H1 (cell line): Measurements from ENCODE around the gene NCAPD3. TPM values are rescaled to one million over a fixed set of nuclear protein-coding genes. Genes with fewer than 3 reads are reported as not detected.

ENCODE experiments used
- CTCF ChIA-PET: fragments of 300-600 bp; sonication (Branson Sonifier 250); formaldehyde crosslinking; loops from one replicate; lab custom pipeline; 2021; ENCODE audit not compliant: partially characterized antibody; lab: Charles Lee
- POLR2A ChIA-PET: fragments of 300-600 bp; sonication (Branson Sonifier 250); formaldehyde crosslinking; loops from one replicate; lab custom pipeline; 2021; ENCODE audit warnings: inconsistent platforms; ENCODE audit not compliant: partially characterized antibody; lab: Charles Lee
- DNase-seq, 2 experiments: peaks; one replicate each; pipeline versions ENCODE4 v3.0.0 to v3.0.0-alpha.2; 2010 to 2022; ENCODE audit warnings: low spot score in 2 of 2, low read depth in 1 of 2, mixed read lengths in 1 of 2
- FAIRE-seq: peaks from 2 replicates; lab custom pipeline; 2011; peaks lifted over from hg19 to GRCh38; lab: Jason Lieb, UNC
- H2AFZ ChIP-seq: 2 replicates; pipeline ENCODE4 v1.8.1; 2012; ENCODE audit warnings: low read length, inconsistent platforms
- H2AK5ac ChIP-seq: 2 replicates; pipeline ENCODE4 v1.6.1; 2013; ENCODE audit warnings: low read depth, low read length
- H2BK120ac ChIP-seq: replicated peaks from 2 replicates; pipeline ENCODE3; 2013; ENCODE audit warnings: low read depth, low read length, inconsistent platforms
- H2BK12ac ChIP-seq: 2 replicates; pipeline ENCODE4 v1.6.1; 2013; ENCODE audit warnings: low read depth, low read length
- H2BK15ac ChIP-seq: 2 replicates; pipeline ENCODE4 v1.6.1; 2013; ENCODE audit warnings: low read length
- H2BK20ac ChIP-seq: 2 replicates; pipeline ENCODE4 v1.6.1; 2013; ENCODE audit warnings: low read length
- H2BK5ac ChIP-seq: 2 replicates; pipeline ENCODE4 v1.6.1; 2013; ENCODE audit warnings: low read depth, low read length
- H3K14ac ChIP-seq: 2 replicates; pipeline ENCODE4 v1.6.1; 2013; ENCODE audit warnings: inconsistent platforms; ENCODE audit not compliant: insufficient read length
- H3K18ac ChIP-seq: 2 replicates; pipeline ENCODE4 v1.6.1; 2013; ENCODE audit warnings: low read length; ENCODE audit errors: extremely low read depth
- H3K23ac ChIP-seq: 2 replicates; pipeline ENCODE4 v1.6.1; 2013; ENCODE audit warnings: inconsistent platforms; ENCODE audit not compliant: insufficient read length
- H3K23me2 ChIP-seq: 2 replicates; pipeline ENCODE4 v1.6.1; 2013; ENCODE audit warnings: low read depth, low read length
- H3K27ac ChIP-seq: 2 replicates; pipeline ENCODE4 v1.6.1; 2011; ENCODE audit warnings: low read depth, low read length, inconsistent platforms
- H3K27me3 ChIP-seq, 4 experiments: replicated peaks in 1 of 4; 1 replicate in 1 of 4; 2 replicates in 3 of 4; pipeline versions ENCODE4 v1.6.1 to v1.8.1; 2011 to 2013; ENCODE audit warnings: low read length in 3 of 4, mild to moderate bottlenecking in 3 of 4, inconsistent platforms in 2 of 4, mixed read lengths in 2 of 4, moderate library complexity in 1 of 4; ENCODE audit not compliant: control insufficient read depth in 3 of 4, insufficient read depth in 3 of 4; ENCODE audit errors: extremely low read depth in 1 of 4
- H3K36me3 ChIP-seq, 4 experiments: 2 replicates each; pipeline versions ENCODE4 v1.6.1 to v1.8.1; 2011 to 2013; ENCODE audit warnings: mild to moderate bottlenecking in 4 of 4, low read length in 3 of 4, moderate library complexity in 2 of 4, control low read depth in 1 of 4, inconsistent platforms in 1 of 4; ENCODE audit not compliant: insufficient read depth in 4 of 4, control insufficient read depth in 2 of 4
- H3K4ac ChIP-seq: replicated peaks from 2 replicates; pipeline ENCODE3; 2013; ENCODE audit warnings: low read length, low read depth, mixed read lengths, inconsistent platforms; ENCODE audit not compliant: insufficient read length
- H3K4me1 ChIP-seq, 4 experiments: replicated peaks in 1 of 4; 1 replicate in 1 of 4; 2 replicates in 3 of 4; pipeline versions ENCODE4 v1.6.1 to v1.8.1; 2011 to 2013; ENCODE audit warnings: low read length in 3 of 4, inconsistent platforms in 2 of 4, mixed read lengths in 1 of 4; ENCODE audit not compliant: insufficient read depth in 4 of 4, control insufficient read depth in 3 of 4
- H3K4me2 ChIP-seq, 2 experiments: 2 replicates each; pipeline versions ENCODE4 v1.6.1 to v1.8.1; 2011 to 2013; ENCODE audit warnings: low read depth in 2 of 2, low read length in 2 of 2, control low read depth in 1 of 2, inconsistent platforms in 1 of 2, mild to moderate bottlenecking in 1 of 2; ENCODE audit not compliant: insufficient read depth in 1 of 2
- H3K4me3 ChIP-seq, 4 experiments: fragments of 200-600, 300-600 bp in 1 of 4; sonication (generic), shearing (Covaris generic), sonication (Bioruptor Twin) in 1 of 4; 2 replicates each; pipeline versions ENCODE4 v1.5.1 to v1.8.1; 2011 to 2016; ENCODE audit warnings: low read length in 4 of 4, low read depth in 3 of 4, control low read depth in 2 of 4, inconsistent platforms in 2 of 4, mild to moderate bottlenecking in 2 of 4, mixed read lengths in 1 of 4, moderate library complexity in 1 of 4; ENCODE audit not compliant: insufficient read depth in 2 of 4; ENCODE audit errors: extremely low read depth in 1 of 4
- H3K56ac ChIP-seq: replicated peaks from 2 replicates; pipeline ENCODE3; 2013; ENCODE audit warnings: low read depth, mild to moderate bottlenecking, mixed read lengths, low read length, inconsistent platforms; ENCODE audit not compliant: insufficient read length
- H3K79me1 ChIP-seq: 2 replicates; pipeline ENCODE4 v1.6.1; 2013; ENCODE audit warnings: low read depth, low read length, control low read depth
- H3K79me2 ChIP-seq, 2 experiments: 2 replicates each; pipeline versions ENCODE4 v1.6.1 to v1.8.1; 2012 to 2013; ENCODE audit warnings: low read length in 2 of 2, mild to moderate bottlenecking in 2 of 2, inconsistent platforms in 1 of 2; ENCODE audit not compliant: insufficient read depth in 2 of 2, control insufficient read depth in 1 of 2
- H3K9ac ChIP-seq, 4 experiments: replicated peaks in 1 of 4; 1 replicate in 1 of 4; 2 replicates in 3 of 4; pipeline versions ENCODE4 v1.6.1 to v1.8.1; 2011 to 2013; ENCODE audit warnings: low read depth in 3 of 4, low read length in 3 of 4, control low read depth in 2 of 4, mild to moderate bottlenecking in 2 of 4, moderate library complexity in 2 of 4, inconsistent platforms in 1 of 4; ENCODE audit errors: extremely low read depth in 1 of 4
- H3K9me3 ChIP-seq, 2 experiments: 2 replicates each; pipeline versions ENCODE4 v1.6.1 to v1.8.1; 2012 to 2013; ENCODE audit warnings: mild to moderate bottlenecking in 2 of 2, moderate library complexity in 2 of 2, control low read depth in 1 of 2, inconsistent platforms in 1 of 2, low read depth in 1 of 2, low read length in 1 of 2, mixed read lengths in 1 of 2; ENCODE audit not compliant: insufficient read depth in 2 of 2
- H4K20me1 ChIP-seq, 2 experiments: replicated peaks in 1 of 2; 2 replicates each; pipeline versions ENCODE3 to v1.8.1; 2011 to 2013; ENCODE audit warnings: inconsistent platforms in 2 of 2, low read length in 2 of 2, mild to moderate bottlenecking in 1 of 2; ENCODE audit not compliant: insufficient read depth in 2 of 2, control insufficient read depth in 1 of 2
- H4K5ac ChIP-seq: 2 replicates; pipeline ENCODE4 v1.6.1; 2013; ENCODE audit warnings: low read length, low read depth, mixed read lengths, inconsistent platforms; ENCODE audit not compliant: insufficient read length
- H4K8ac ChIP-seq: 2 replicates; pipeline ENCODE4 v1.8.0; 2013; ENCODE audit warnings: mild to moderate bottlenecking, moderate library complexity, low read length, inconsistent platforms; ENCODE audit not compliant: insufficient read depth; ENCODE audit errors: extremely low read depth
- H4K91ac ChIP-seq: replicated peaks from 2 replicates; pipeline ENCODE3; 2013; ENCODE audit warnings: low read length, mixed read lengths, inconsistent platforms; ENCODE audit not compliant: insufficient read length
- CREB1 ChIP-seq: IDR thresholded peaks from 2 replicates; pipeline ENCODE4 v1.6.1; 2012; ENCODE audit warnings: inconsistent platforms
- WGBS, 2 experiments: shearing (Covaris generic) in 1 of 2; methylation state at CpG; one replicate each; pipeline versions ENCODE4 v1.1.6 to v1.1.7; 2013 to 2015; ENCODE audit warnings: low lambda C conversion rate in 2 of 2, mixed read lengths in 2 of 2, inconsistent platforms in 1 of 2, low coverage in 1 of 2, missing lambda C conversion rate in 1 of 2; ENCODE audit not compliant: insufficient replicate concordance in 2 of 2, insufficient coverage in 1 of 2, insufficient read length in 1 of 2; ENCODE audit errors: extremely low coverage in 1 of 2, missing lambda C conversion rate in 1 of 2; 5-methylcytosine and 5-hydroxymethylcytosine counted together
- polyA plus RNA-seq, 7 experiments: library from polyadenylated mRNA; depleted of rRNA in 3 of 7; stranded (reverse) in 5 of 7; unstranded in 2 of 7; fragments of >200 nt in 5 of 7; fragments of 200-250 nt in 2 of 7; gene quantifications; 1 replicate in 5 of 7; 2 replicates in 1 of 7; 4 replicates in 1 of 7; pipeline versions ENCODE4 v1.2.1 to v1.2.3, GENCODE V29; 2011 to 2013; ENCODE audit warnings: missing spikeins in 2 of 7, mixed read lengths in 2 of 7
- total RNA-seq: library from RNA; stranded (reverse); fragmentation: NEBNext Ultra II Directional; extraction: Animal tissue kit (Norgen Biotek cat#: 25700); gene quantifications from 2 replicates; pipeline ENCODE4 v1.2.1, GENCODE V29; 2021

The NCAPD3 gene
- total and polyA plus RNA-seq, 2 of the 8 experiments (the other 6 are each of a cell fraction or from before 2014, with no cell fraction given) = 26.5 to 55.2 TPM

DNA sequence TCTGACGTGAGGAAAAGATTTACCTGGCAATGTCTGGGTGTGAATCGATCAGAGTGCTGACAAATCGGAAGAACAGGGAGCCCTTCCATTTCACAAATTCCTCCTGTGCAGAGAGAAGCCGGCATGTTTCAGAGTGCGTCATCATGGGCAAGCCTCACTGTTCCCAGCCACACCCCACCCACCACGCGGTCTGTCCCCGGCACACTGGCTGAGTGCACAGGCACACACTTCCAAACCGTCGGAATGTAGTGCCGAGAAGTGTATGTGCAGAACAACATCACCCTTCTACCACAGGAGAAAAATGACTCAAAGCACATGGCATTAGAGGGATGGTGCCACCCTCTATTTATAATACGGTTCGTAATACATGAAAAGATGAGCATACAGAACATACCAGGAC lies 47.5 kb downstream of the NCAPD3 start:
- Histone ChIP-seq H3K4me1 (no peaks in the 10 kb centered on the region), H2BK120ac (no peak overlapping the region), H4K91ac (no peak overlapping the region), H3K18ac (no peak overlapping the region), H3K4me3 (no peak overlapping the region), H4K20me1 (no peaks in the 10 kb centered on the region), H3K79me2 (no peaks in the 10 kb centered on the region), H3K9me3 (peaks cover 13 to 25% of the 10 kb centered on the region in 2 experiments; a peak in 3 of 4 replicates), H3K14ac (no peak overlapping the region), H2BK12ac (no peak overlapping the region), H3K36me3 (peaks cover 19 to 88% (median 65%) of the 10 kb centered on the region in 4 experiments), H2BK20ac (no peak overlapping the region), H4K8ac (no peak overlapping the region), H3K27me3 (no peaks in the 10 kb centered on the region), H3K23ac (no peak overlapping the region), H2BK5ac (no peak overlapping the region; the same call in 1 of the 2 replicates), H3K4ac (no peak overlapping the region), H4K5ac (no peak overlapping the region), H3K23me2 (no peaks in the 10 kb centered on the region), H3K27ac (no peak overlapping the region), H3K79me1 (no peaks in the 10 kb centered on the region), H3K4me2 (no peak overlapping the region), H3K9ac (no peak overlapping the region), H2BK15ac (no peak overlapping the region), H2AFZ (no peak overlapping the region), H2AK5ac (no peak overlapping the region), H3K56ac (no peak overlapping the region)
- no peak for DNase-seq
- CTCF ChIA-PET = interaction anchor here (0.7 kb wide), 1 partner anchor 15 kb away, joined by 3 read pairs; no protein-coding TSS in a partner anchor
- no peak for TF ChIP-seq CREB1
- no peak for FAIRE-seq
- 94% methylated on average over 13 of the region's 13 CpGs; no CpG with 5 or more reads in 1 of the 2 experiments for WGBS, 2 experiments
- POLR2A ChIA-PET = no interaction called here
